GM23338 (cell line): Measurements from ENCODE around the gene TMEM14A. TPM values are rescaled to one million over a fixed set of nuclear protein-coding genes. Genes with fewer than 3 reads are reported as not detected.

ENCODE experiments used
- ATAC-seq: fragments of 200-7000 bp; cut with Tn5 transposase; 3 replicates; pipeline ENCODE4 v1.9.1; 2020
- DNase-seq: peaks from one replicate; pipeline ENCODE4 v3.0.0-alpha.2; 2015; ENCODE audit warnings: low spot score
- H2AFZ ChIP-seq: fragments of 200-600 bp; sonication (generic); 2 replicates; pipeline ENCODE4 v1.8.0; 2016; ENCODE audit warnings: antibody characterized with exemption, mild to moderate bottlenecking, moderate library complexity
- H3F3A ChIP-seq: fragments of 200-600 bp; sonication (generic); replicated peaks from 2 replicates; pipeline ENCODE4 v1.8.0; 2017; ENCODE audit warnings: antibody characterized with exemption, mixed run types, low read depth
- H3K27ac ChIP-seq: fragments of 200-600 bp; sonication (generic); 2 replicates; pipeline ENCODE4 v1.6.1; 2016; ENCODE audit warnings: low read depth
- H3K27me3 ChIP-seq: fragments of 200-600 bp; sonication (generic); 2 replicates; pipeline ENCODE4 v1.8.0; 2016; ENCODE audit warnings: mild to moderate bottlenecking, mixed run types, moderate library complexity; ENCODE audit not compliant: insufficient read depth
- H3K36me3 ChIP-seq: fragments of 200-600 bp; sonication (generic); 2 replicates; pipeline ENCODE4 v1.8.0; 2016; ENCODE audit warnings: mild to moderate bottlenecking; ENCODE audit not compliant: insufficient read depth
- H3K4me1 ChIP-seq: fragments of 200-600 bp; sonication (generic); 2 replicates; pipeline ENCODE4 v1.8.0; 2016; ENCODE audit warnings: mild to moderate bottlenecking, moderate library complexity; ENCODE audit not compliant: insufficient read depth
- H3K4me2 ChIP-seq: fragments of 200-600 bp; sonication (generic); 2 replicates; pipeline ENCODE4 v1.7.1; 2017; ENCODE audit warnings: mixed run types
- H3K4me3 ChIP-seq: fragments of 200-600 bp; sonication (generic); 2 replicates; pipeline ENCODE4 v1.6.1; 2016; ENCODE audit warnings: mixed run types
- H3K79me2 ChIP-seq: fragments of 200-600 bp; sonication (generic); replicated peaks from 2 replicates; pipeline ENCODE4 v1.8.0; 2017; ENCODE audit warnings: mild to moderate bottlenecking; ENCODE audit not compliant: insufficient read depth
- H3K9me2 ChIP-seq: fragments of 200-600 bp; sonication (generic); 2 replicates; pipeline ENCODE4 v1.8.0; 2017; ENCODE audit not compliant: insufficient read depth
- H4K20me1 ChIP-seq: fragments of 200-600 bp; sonication (generic); replicated peaks from 2 replicates; pipeline ENCODE4 v1.8.0; 2017; ENCODE audit warnings: mild to moderate bottlenecking; ENCODE audit not compliant: insufficient read depth
- H3K27ac Mint-ChIP-seq: 2 replicates; pipeline ENCODE4 v1.8.0; 2020; ENCODE audit warnings: inconsistent platforms, mild to moderate bottlenecking, moderate library complexity, mixed read lengths
- H3K27me3 Mint-ChIP-seq: 3 replicates; pipeline ENCODE4 v1.8.0; 2022; ENCODE audit warnings: low read depth, mild to moderate bottlenecking, moderate library complexity, mixed read lengths, inconsistent platforms; ENCODE audit not compliant: insufficient read depth, poor library complexity
- H3K36me3 Mint-ChIP-seq: 3 replicates; pipeline ENCODE4 v1.8.0; 2021; ENCODE audit warnings: low read depth, mild to moderate bottlenecking, inconsistent platforms, moderate library complexity, mixed read lengths
- H3K4me1 Mint-ChIP-seq: 3 replicates; pipeline ENCODE4 v1.8.0; 2020; ENCODE audit warnings: mild to moderate bottlenecking, inconsistent platforms, mixed read lengths
- H3K4me3 Mint-ChIP-seq: 3 replicates; pipeline ENCODE4 v1.8.0; 2021; ENCODE audit warnings: moderate library complexity, mild to moderate bottlenecking, inconsistent platforms, mixed read lengths
- H3K9me3 Mint-ChIP-seq: 3 replicates; pipeline ENCODE4 v1.8.0; 2020; ENCODE audit warnings: moderate library complexity, mild to moderate bottlenecking, inconsistent platforms, mixed read lengths
- CREB1 ChIP-seq: fragments of 250-450 bp; sonication (Bioruptor Pico); IDR thresholded peaks from 2 replicates; pipeline ENCODE4 v1.5.0; 2020; ENCODE audit warnings: low read depth, mild to moderate bottlenecking, moderate library complexity
- CTCF ChIP-seq, 2 experiments: fragments of 200-600 bp in 1 of 2; sonication (generic) in 1 of 2; conservative IDR thresholded peaks; 2 replicates each; pipeline versions ENCODE4 v1.5.1 to v1.6.1; 2016 to 2017; ENCODE audit warnings: antibody characterized with exemption in 2 of 2, low read depth in 2 of 2, mild to moderate bottlenecking in 2 of 2, moderate library complexity in 1 of 2
- ETS1 ChIP-seq: IDR thresholded peaks from 2 replicates; pipeline ENCODE4 v1.6.1; 2016; ENCODE audit warnings: antibody characterized with exemption
- EZH2 ChIP-seq: fragments of 200-600 bp; sonication (generic); IDR thresholded peaks from one replicate; pipeline ENCODE4 v1.8.0; 2017; ENCODE audit warnings: antibody characterized with exemption, mild to moderate bottlenecking, low read depth; ENCODE audit not compliant: unreplicated experiment
- EZH2phosphoT487 ChIP-seq: fragments of 200-600 bp; sonication (generic); IDR thresholded peaks from one replicate; pipeline ENCODE4 v1.8.1; 2018; ENCODE audit warnings: antibody characterized with exemption; ENCODE audit not compliant: unreplicated experiment
- JUNB ChIP-seq: IDR thresholded peaks from one replicate; pipeline ENCODE4 v1.6.1; 2016; ENCODE audit warnings: antibody characterized with exemption; ENCODE audit not compliant: unreplicated experiment
- NANOG ChIP-seq: IDR thresholded peaks from 2 replicates; pipeline ENCODE4 v1.6.1; 2016; ENCODE audit warnings: antibody characterized with exemption, borderline replicate concordance
- POLR2AphosphoS5 ChIP-seq: IDR thresholded peaks from 2 replicates; pipeline ENCODE4 v1.6.1; 2016; ENCODE audit warnings: antibody characterized with exemption, low read depth
- STAT1 ChIP-seq: IDR thresholded peaks from one replicate; pipeline ENCODE4 v1.6.1; 2016; ENCODE audit warnings: antibody characterized with exemption; ENCODE audit not compliant: unreplicated experiment
- ZNF114 ChIP-seq: fragments of 250-450 bp; sonication (Bioruptor Pico); IDR thresholded peaks from 2 replicates; pipeline ENCODE4 v1.5.0; 2020; ENCODE audit warnings: mild to moderate bottlenecking, moderate library complexity
- ZNF331 ChIP-seq: fragments of 250-450 bp; sonication (Bioruptor Pico); IDR thresholded peaks from 2 replicates; pipeline ENCODE4 v1.5.0; 2020; ENCODE audit warnings: low read depth, mild to moderate bottlenecking, moderate library complexity
- polyA plus RNA-seq: library from polyadenylated mRNA; unstranded; fragments of >200 nt; fragmentation: Nextera tagmentation; extraction: Ambion mirVana; gene quantifications from 2 replicates; pipeline ENCODE4 v1.2.1, GENCODE V29; 2016
- total RNA-seq: library from RNA; depleted of rRNA; stranded (reverse); fragments of >200 nt; shearing (Covaris generic); gene quantifications from 2 replicates; pipeline ENCODE4 v1.2.3, GENCODE V29; 2014
- TF ChIP-seq, protein P1 (sequence below): fragments of 250-450 bp; sonication (Bioruptor Pico); IDR thresholded peaks from 2 replicates; pipeline ENCODE4 v1.5.0; 2020; ENCODE audit warnings: mild to moderate bottlenecking, moderate library complexity

TMEM14A gene
- total and polyA plus RNA-seq, 2 experiments from 2014 or later, result 13.9 to 36.0 TPM

DNA sequence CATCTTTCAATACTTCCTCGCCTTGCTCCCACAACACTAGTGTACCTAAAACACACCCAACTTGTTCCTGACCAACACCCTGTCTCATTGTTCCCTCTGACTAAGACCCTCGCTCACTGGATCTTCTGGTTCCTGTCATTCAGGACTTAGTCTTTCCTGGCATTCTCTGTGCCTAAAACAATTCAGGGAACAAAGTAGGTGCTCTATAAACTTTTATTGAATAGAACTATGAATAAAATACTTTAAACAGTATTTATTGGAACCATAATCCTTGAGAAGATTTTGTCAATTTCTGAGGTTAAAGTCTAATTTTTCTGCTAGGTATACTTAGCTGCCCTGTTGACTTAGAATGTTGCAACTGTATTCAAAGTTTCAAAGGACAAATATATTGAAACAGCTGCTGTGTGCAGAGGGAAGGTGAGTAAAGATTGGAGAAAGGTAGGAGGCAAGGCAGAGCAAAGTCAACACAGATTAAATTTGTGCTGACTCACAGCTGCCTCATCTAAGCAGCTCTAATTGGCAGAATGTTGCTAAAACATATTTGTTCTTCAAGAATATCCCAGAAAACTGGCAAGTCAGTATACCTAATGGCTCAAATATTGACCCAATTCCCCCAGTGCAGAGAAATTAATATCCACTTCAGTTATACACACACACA lies 54.8 kb downstream of the TMEM14A start:
- no peak overlapping the region for H3K4me3 ChIP-seq
- no peak for ATAC-seq
- no peaks in the 10 kb centered on the region for H3K79me2 ChIP-seq
- no peaks in the 10 kb centered on the region for H3K36me3 ChIP-seq
- Mint-ChIP-seq H3K4me1 (peaks cover 21% of the 10 kb centered on the region), H3K27me3 (peaks cover 5% of the 10 kb centered on the region), H3K4me3 (no peak overlapping the region), H3K27ac (no peak overlapping the region), H3K36me3 (no peaks in the 10 kb centered on the region), H3K9me3 (no peaks in the 10 kb centered on the region)
- no peak for DNase-seq
- peaks cover 16% of the 10 kb centered on the region for H3K9me2 ChIP-seq
- peaks cover 2% of the 10 kb centered on the region for H3K4me1 ChIP-seq
- H3K4me2 ChIP-seq, result no peak overlapping the region
- no peaks in the 10 kb centered on the region for H3F3A ChIP-seq
- TF ChIP-seq EZH2 (no peak), ZNF331 (CRISPR knock-in tag) (no peak), ETS1 (no peak), ZNF114 (no peak), POLR2AphosphoS5 (no peak), STAT1 (no peak), NANOG (no peak), CTCF (conservative IDR thresholded peaks at IDR 0.05; ENCODE audit: low read depth in 2 of 2) (no peak), CREB1 (no peak), EZH2phosphoT487 (no peak), JUNB (no peak)
- TF ChIP-seq, protein P1, sequence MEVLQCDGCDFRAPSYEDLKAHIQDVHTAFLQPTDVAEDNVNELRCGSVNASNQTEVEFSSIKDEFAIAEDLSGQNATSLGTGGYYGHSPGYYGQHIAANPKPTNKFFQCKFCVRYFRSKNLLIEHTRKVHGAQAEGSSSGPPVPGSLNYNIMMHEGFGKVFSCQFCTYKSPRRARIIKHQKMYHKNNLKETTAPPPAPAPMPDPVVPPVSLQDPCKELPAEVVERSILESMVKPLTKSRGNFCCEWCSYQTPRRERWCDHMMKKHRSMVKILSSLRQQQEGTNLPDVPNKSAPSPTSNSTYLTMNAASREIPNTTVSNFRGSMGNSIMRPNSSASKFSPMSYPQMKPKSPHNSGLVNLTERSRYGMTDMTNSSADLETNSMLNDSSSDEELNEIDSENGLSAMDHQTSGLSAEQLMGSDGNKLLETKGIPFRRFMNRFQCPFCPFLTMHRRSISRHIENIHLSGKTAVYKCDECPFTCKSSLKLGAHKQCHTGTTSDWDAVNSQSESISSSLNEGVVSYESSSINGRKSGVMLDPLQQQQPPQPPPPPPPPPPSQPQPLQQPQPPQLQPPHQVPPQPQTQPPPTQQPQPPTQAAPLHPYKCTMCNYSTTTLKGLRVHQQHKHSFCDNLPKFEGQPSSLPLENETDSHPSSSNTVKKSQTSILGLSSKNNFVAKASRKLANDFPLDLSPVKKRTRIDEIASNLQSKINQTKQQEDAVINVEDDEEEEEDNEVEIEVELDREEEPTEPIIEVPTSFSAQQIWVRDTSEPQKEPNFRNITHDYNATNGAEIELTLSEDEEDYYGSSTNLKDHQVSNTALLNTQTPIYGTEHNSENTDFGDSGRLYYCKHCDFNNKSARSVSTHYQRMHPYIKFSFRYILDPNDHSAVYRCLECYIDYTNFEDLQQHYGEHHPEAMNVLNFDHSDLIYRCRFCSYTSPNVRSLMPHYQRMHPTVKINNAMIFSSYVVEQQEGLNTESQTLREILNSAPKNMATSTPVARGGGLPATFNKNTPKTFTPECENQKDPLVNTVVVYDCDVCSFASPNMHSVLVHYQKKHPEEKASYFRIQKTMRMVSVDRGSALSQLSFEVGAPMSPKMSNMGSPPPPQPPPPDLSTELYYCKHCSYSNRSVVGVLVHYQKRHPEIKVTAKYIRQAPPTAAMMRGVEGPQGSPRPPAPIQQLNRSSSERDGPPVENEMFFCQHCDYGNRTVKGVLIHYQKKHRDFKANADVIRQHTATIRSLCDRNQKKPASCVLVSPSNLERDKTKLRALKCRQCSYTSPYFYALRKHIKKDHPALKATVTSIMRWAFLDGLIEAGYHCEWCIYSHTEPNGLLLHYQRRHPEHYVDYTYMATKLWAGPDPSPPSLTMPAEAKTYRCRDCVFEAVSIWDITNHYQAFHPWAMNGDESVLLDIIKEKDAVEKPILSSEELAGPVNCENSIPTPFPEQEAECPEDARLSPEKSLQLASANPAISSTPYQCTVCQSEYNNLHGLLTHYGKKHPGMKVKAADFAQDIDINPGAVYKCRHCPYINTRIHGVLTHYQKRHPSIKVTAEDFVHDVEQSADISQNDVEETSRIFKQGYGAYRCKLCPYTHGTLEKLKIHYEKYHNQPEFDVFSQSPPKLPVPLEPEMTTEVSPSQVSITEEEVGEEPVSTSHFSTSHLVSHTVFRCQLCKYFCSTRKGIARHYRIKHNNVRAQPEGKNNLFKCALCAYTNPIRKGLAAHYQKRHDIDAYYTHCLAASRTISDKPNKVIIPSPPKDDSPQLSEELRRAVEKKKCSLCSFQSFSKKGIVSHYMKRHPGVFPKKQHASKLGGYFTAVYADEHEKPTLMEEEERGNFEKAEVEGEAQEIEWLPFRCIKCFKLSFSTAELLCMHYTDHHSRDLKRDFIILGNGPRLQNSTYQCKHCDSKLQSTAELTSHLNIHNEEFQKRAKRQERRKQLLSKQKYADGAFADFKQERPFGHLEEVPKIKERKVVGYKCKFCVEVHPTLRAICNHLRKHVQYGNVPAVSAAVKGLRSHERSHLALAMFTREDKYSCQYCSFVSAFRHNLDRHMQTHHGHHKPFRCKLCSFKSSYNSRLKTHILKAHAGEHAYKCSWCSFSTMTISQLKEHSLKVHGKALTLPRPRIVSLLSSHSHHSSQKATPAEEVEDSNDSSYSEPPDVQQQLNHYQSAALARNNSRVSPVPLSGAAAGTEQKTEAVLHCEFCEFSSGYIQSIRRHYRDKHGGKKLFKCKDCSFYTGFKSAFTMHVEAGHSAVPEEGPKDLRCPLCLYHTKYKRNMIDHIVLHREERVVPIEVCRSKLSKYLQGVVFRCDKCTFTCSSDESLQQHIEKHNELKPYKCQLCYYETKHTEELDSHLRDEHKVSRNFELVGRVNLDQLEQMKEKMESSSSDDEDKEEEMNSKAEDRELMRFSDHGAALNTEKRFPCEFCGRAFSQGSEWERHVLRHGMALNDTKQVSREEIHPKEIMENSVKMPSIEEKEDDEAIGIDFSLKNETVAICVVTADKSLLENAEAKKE (CRISPR knock-in tag), result no peak
- no peaks in the 10 kb centered on the region for H4K20me1 ChIP-seq
- H3K27me3 ChIP-seq, result no peaks in the 10 kb centered on the region
- H3K27ac ChIP-seq, result no peak overlapping the region
- no peak overlapping the region; the same call in 1 of the 2 replicates for H2AFZ ChIP-seq
